ENCODE measurements around the gene MAP7D1. TPM values are rescaled to one million over a fixed set of nuclear protein-coding genes. Genes with fewer than 3 reads are reported as not detected.

MAP7D1 gene
- total RNA-seq, 1 experiment from 2014 or later, result 192 TPM

- no peak for DNase-seq (ENCODE audit: low spot score)
- ChIA-PET POLR2A (ENCODE audit: low non-redundant PET) (no interaction called here), CTCF (no interaction called here)
- Histone ChIP-seq H3K4me3 (ENCODE audit: low read depth, low read length, poor library complexity, severe bottlenecking) (no peak overlapping the region), H3K36me3 (ENCODE audit: insufficient read depth, low read length, poor library complexity, severe bottlenecking) (peaks cover 91% of the 10 kb centered on the region), H3K27me3 (replicated peaks; ENCODE audit: insufficient read depth, low read depth, low read length, poor library complexity) (no peaks in the 10 kb centered on the region), H3K9me3 (ENCODE audit: low read depth, low read length, poor library complexity, severe bottlenecking) (no peaks in the 10 kb centered on the region), H3K4me1 (ENCODE audit: insufficient read depth, low read length, poor library complexity, severe bottlenecking) (no peaks in the 10 kb centered on the region), H3K27ac (ENCODE audit: low read depth, low read length, poor library complexity, severe bottlenecking) (no peak overlapping the region)
- TF ChIP-seq EZH2 (IDR thresholded peaks at IDR 0.05; ENCODE audit: borderline replicate concordance, low read depth, low read length, poor library complexity, severe bottlenecking), result no peak
- no peak for TF ChIP-seq CTCF (conservative IDR thresholded peaks at IDR 0.05; ENCODE audit: low read depth, low read length)
- intact Hi-C loops (cut with micrococcal nuclease; ENCODE audit: unreplicated experiment), result no loop called here
- no TSS peak for BruUV-seq (replicated peaks)
Observed at GRCh38 chr1:36176106-36176949, 20.4 kb downstream of the MAP7D1 start.

GRCh38 chr1:36177589-36178431 is 21.9 kb downstream of the MAP7D1 start:
- BruUV-seq (replicated peaks), result no TSS peak
- intact Hi-C loops (cut with micrococcal nuclease; ENCODE audit: unreplicated experiment), result no loop called here
- Histone ChIP-seq H3K9me3 (ENCODE audit: low read depth, low read length, poor library complexity, severe bottlenecking) (no peaks in the 10 kb centered on the region), H3K27me3 (replicated peaks; ENCODE audit: insufficient read depth, low read depth, low read length, poor library complexity) (no peaks in the 10 kb centered on the region), H3K4me3 (ENCODE audit: low read depth, low read length, poor library complexity, severe bottlenecking) (no peak overlapping the region), H3K36me3 (ENCODE audit: insufficient read depth, low read length, poor library complexity, severe bottlenecking) (peaks cover 79% of the 10 kb centered on the region), H3K27ac (ENCODE audit: low read depth, low read length, poor library complexity, severe bottlenecking) (no peak overlapping the region), H3K4me1 (ENCODE audit: insufficient read depth, low read length, poor library complexity, severe bottlenecking) (no peaks in the 10 kb centered on the region)
- ChIA-PET POLR2A (ENCODE audit: low non-redundant PET) (no interaction called here), CTCF (interaction anchor here (0.6 kb wide), 1 partner anchor 28 kb away, joined by 6 read pairs; the partner anchor contains the start of gene TRAPPC3)
- TF ChIP-seq CTCF (conservative IDR thresholded peaks at IDR 0.05; ENCODE audit: low read depth, low read length), result no peak
- TF ChIP-seq EZH2 (IDR thresholded peaks at IDR 0.05; ENCODE audit: borderline replicate concordance, low read depth, low read length, poor library complexity, severe bottlenecking), result no peak
- no peak for DNase-seq (ENCODE audit: low spot score)

- no peak overlapping the region for H3K27ac ChIP-seq (ENCODE audit: low read depth, low read length, poor library complexity, severe bottlenecking)
Observed at GRCh38 chr1:36178471-36179219, 22.7 kb downstream of the MAP7D1 start.

More at GRCh38 chr1:36178471-36179219, 22.7 kb downstream of the MAP7D1 start:
- CTCF ChIA-PET, result no interaction called here
- DNase-seq (ENCODE audit: low spot score), result no peak
- BruUV-seq (replicated peaks), result no TSS peak
- POLR2A ChIA-PET (ENCODE audit: low non-redundant PET), result no interaction called here
- Histone ChIP-seq H3K9me3 (ENCODE audit: low read depth, low read length, poor library complexity, severe bottlenecking) (no peaks in the 10 kb centered on the region), H3K4me1 (ENCODE audit: insufficient read depth, low read length, poor library complexity, severe bottlenecking) (no peaks in the 10 kb centered on the region), H3K27me3 (replicated peaks; ENCODE audit: insufficient read depth, low read depth, low read length, poor library complexity) (no peaks in the 10 kb centered on the region), H3K4me3 (ENCODE audit: low read depth, low read length, poor library complexity, severe bottlenecking) (no peak overlapping the region), H3K36me3 (ENCODE audit: insufficient read depth, low read length, poor library complexity, severe bottlenecking) (peaks cover 71% of the 10 kb centered on the region)
- TF ChIP-seq CTCF (conservative IDR thresholded peaks at IDR 0.05; ENCODE audit: low read depth, low read length) (no peak), EZH2 (IDR thresholded peaks at IDR 0.05; ENCODE audit: borderline replicate concordance, low read depth, low read length, poor library complexity, severe bottlenecking) (no peak)
- intact Hi-C loops (cut with micrococcal nuclease; ENCODE audit: unreplicated experiment), result no loop called here

All from A673 (cell line).